Retinal pigment epithelial cell (primary cell): ENCODE results near the gene GGTA1.

Source experiments
- DNase-seq: peaks from one replicate; pipeline ENCODE4 v3.0.0-alpha.2; 2010; ENCODE audit warnings: low read depth
- H3K4me3 ChIP-seq: 2 replicates; pipeline ENCODE4 v1.5.1; 2011; ENCODE audit warnings: mild to moderate bottlenecking, low read length, control low read depth, moderate library complexity
- TF ChIP-seq, protein P1 (sequence below): conservative IDR thresholded peaks from 2 replicates; pipeline ENCODE4 v1.5.1; 2011; ENCODE audit warnings: low read depth, low read length, control low read depth, inconsistent platforms

Gene GGTA1

DNA sequence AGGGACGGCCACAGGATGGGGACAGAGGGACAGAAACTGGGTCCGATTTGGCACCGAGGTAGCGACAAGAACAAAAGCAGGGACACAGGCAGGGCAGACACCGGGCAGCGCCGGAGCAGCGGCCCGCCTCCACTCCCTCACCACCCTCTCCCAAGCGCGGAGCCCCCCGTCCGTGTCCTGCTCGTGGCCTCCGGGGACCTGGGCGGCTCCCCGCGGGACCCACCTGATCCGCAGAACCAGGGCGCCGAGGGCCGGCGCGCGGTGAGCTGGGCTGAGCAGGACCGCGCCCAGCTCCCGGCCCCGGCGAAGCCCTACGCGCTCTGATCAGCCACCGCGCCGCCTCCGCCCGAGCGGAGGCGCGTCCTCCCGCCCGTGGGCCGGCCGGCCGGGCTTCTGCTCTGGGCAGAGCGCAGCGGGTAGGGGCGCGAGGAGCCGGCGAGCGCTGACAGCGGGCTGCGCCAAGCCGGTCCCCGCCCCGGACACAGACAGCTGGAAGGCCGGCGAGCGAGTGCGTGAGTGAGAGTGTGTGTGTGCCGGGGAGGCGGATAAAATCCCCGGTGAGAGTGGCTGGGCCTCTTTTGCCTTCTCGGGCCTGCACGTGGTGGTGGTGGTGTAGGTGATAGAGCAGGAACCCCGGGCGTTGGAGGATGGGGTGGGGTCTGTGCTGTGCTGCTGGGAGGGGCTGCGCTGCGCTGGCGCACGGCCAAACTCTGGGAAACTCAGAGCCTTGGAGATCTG, at the start of gene GGTA1:
TSS of gene GGTA1 (minus strand) at position 418 of the 738 bp plus-strand sequence. CDS start 31,922 bp downstream, outside the sequence.
- TF ChIP-seq, protein P1, sequence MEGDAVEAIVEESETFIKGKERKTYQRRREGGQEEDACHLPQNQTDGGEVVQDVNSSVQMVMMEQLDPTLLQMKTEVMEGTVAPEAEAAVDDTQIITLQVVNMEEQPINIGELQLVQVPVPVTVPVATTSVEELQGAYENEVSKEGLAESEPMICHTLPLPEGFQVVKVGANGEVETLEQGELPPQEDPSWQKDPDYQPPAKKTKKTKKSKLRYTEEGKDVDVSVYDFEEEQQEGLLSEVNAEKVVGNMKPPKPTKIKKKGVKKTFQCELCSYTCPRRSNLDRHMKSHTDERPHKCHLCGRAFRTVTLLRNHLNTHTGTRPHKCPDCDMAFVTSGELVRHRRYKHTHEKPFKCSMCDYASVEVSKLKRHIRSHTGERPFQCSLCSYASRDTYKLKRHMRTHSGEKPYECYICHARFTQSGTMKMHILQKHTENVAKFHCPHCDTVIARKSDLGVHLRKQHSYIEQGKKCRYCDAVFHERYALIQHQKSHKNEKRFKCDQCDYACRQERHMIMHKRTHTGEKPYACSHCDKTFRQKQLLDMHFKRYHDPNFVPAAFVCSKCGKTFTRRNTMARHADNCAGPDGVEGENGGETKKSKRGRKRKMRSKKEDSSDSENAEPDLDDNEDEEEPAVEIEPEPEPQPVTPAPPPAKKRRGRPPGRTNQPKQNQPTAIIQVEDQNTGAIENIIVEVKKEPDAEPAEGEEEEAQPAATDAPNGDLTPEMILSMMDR = no peak
- H3K4me3 ChIP-seq = peak within 1 kb of the TSS; percentile 29
- no peak for DNase-seq

DNA sequence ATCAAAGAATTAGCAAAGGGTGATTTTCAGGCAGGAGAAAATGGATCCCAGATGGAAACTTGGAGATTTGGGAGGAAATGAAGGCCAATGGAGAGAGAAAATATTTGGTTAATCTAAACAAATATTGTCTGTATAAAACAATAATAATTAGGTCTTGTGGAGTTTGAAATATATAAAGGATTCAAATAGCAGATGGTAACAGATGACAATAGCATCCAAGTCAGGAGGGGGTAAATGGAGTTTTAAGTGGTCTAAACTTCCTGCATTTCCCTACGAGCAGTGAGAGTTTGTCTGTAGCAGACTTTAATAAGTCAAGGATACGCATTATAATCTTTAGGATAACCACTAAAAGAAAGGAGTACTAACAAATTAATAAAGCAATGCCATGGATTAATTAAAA, 49.0 kb upstream of the GGTA1 start:
- DNase-seq = no peak
- H3K4me3 ChIP-seq = no peak overlapping the region
- TF ChIP-seq, protein P1 = no peak

DNA sequence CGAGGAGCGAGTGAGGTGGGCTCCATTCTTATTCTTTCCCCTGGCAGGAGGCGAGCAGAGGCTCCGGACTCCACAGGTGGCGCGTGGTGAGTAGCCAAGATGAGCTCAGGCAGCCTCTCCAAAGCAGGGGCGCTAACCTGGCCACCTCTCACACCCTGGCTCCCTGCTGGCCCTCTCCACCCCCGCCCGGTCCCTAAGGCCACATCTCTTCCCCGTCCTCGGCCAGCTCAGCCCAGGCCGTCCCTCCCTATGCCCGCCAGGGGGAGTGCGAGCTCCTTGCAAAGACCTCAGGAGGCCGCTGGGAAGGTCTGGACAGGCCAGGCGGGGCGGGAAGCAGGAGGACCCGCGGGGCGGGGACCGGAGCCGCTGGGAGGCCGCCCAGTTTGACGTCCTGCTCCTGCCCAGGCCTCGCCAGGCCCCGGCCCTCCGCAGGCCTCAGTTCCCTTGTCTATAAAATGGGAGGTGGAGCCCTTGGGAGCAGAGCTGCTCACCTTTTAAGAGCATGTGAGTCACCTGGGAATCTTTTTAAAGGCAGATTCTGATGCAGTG, 46.3 kb upstream of the GGTA1 start:
- TF ChIP-seq, protein P1 = peak; percentile 94
- DNase-seq = peak; percentile 67
- peak overlapping the region; percentile 22 for H3K4me3 ChIP-seq

DNA sequence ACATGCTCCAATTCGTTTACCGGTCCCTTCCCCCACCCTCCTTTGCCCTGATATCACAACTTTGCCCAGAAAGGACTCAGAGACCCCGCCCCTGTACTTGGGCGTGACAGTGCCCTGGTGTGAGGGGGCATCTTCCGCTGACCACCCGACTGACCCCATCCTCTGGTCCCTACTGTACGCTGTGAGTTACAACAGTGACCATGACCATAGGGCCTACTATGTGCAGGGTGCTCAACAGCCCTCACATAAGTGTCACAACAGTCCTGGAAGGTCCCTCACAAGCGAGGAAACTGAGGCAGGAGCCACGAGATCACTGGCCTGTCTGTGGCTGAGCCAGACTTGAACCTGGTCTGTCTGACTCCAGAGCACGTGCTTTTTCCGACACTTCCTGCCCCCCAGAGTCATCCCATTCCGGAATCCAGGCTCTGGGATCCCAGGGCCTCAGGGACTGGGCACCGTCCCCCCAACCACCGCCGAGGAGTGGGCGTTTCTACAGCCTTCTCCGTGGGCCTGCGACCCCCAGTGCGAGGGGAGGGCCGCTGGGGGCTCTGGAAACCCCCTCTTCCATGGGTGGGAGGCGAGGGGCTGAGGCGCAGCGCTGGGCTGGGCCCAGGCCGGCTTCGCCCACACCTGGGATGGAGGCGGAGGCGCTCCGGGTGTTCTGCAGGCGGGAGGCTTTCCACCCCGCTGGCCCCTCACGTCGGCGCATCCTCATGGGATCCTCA, 45.7 kb upstream of the GGTA1 start:
- H3K4me3 ChIP-seq = no peak overlapping the region
- DNase-seq = no peak
- TF ChIP-seq, protein P1 = no peak

DNA sequence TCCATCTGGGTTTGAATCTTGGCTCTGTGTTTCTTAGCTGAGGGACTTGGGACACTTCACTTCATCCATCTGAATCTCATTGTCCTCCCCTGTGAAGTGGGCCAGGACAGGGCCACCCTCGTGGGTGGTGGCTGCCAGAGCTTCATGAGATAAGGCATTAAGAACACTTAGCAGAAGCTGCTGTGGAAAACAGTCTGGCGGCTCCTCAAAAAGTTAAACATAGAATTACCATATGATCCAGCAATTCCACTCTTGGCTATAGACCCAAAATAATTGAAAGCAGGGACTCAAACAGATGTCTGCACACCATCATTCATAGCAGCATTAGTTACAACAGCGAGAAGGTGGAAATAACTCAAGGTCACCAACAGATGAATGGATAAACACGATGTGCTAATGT, 42.4 kb upstream of the GGTA1 start:
- TF ChIP-seq, protein P1 = no peak
- H3K4me3 ChIP-seq = no peak overlapping the region
- no peak for DNase-seq

DNA sequence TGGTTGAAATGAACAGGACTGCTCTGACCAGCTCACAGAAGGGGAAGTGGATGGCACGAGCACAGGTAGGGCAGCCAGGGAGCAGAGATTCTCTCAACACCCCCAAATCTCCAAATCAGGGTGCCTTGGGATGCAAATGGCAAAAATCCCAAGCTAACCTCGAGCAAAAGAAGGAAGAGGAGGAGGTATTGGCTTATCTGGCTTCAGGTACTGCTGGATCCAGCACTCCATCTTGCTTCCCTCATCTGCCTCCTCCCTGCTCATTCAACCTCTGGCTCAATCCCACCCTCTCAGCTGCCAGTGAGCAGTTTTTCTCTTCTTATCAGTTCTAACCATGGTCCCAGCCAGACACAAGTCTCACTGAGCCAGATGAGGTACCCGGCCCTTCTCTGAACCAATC, 41.6 kb upstream of the GGTA1 start:
- H3K4me3 ChIP-seq = no peak overlapping the region
- TF ChIP-seq, protein P1 = no peak
- no peak for DNase-seq
